HepG2 (cell line): Measurements from ENCODE around the gene RDH16. TPM values are rescaled to one million over a fixed set of nuclear protein-coding genes. Genes with fewer than 3 reads are reported as not detected.

ENCODE experiments used
- ATAC-seq: fragments of 200-7000 bp; cut with Tn5 transposase; 3 replicates; pipeline ENCODE4 v1.9.1; 2020; ENCODE audit warnings: mild to moderate bottlenecking, moderate library complexity
- BruUV-seq: library from RNA; stranded (reverse); fragments of 400-500 nt; replicated peaks from 2 replicates; lab custom pipeline; 2021; lab: Mats Ljungman, UMichigan
- CTCF ChIA-PET: fragments of 300-600 bp; formaldehyde crosslinking; extraction: SDS; loops from one replicate; lab custom pipeline; 2021; ENCODE audit warnings: low total read pairs, inconsistent platforms, low intra/inter-chr PET ratio; lab: Yijun Ruan, JAX
- POLR2A ChIA-PET: fragments of 350-600 bp; sonication (Branson Sonifier 250); formaldehyde crosslinking; loops from one replicate; lab custom pipeline; 2020; ENCODE audit warnings: antibody characterized with exemption, inconsistent platforms; lab: Yijun Ruan, JAX
- DNase-seq: peaks from one replicate; pipeline ENCODE4 v3.0.0-alpha.2; 2015; ENCODE audit warnings: low spot score
- FAIRE-seq: peaks from 3 replicates; lab custom pipeline; 2011; peaks lifted over from hg19 to GRCh38; lab: Jason Lieb, UNC
- H2AFZ ChIP-seq: one replicate; pipeline ENCODE4 v1.6.1; 2011; ENCODE audit warnings: low read length, inconsistent platforms
- H3K27ac ChIP-seq: fragments of 300-600 bp; 3 replicates; pipeline ENCODE4 v1.8.0; 2011; ENCODE audit warnings: mixed run types, mild to moderate bottlenecking, mixed read lengths, low read length, inconsistent platforms; ENCODE audit not compliant: insufficient read depth; ENCODE audit errors: extremely low read length
- H3K27me3 ChIP-seq, 2 experiments: fragments of 200-600 bp in 1 of 2; 2 replicates in 1 of 2; 3 replicates in 1 of 2; pipeline versions ENCODE4 v1.6.0 to v1.8.0; 2011; ENCODE audit warnings: low read length in 2 of 2, mild to moderate bottlenecking in 2 of 2, moderate library complexity in 2 of 2, inconsistent platforms in 1 of 2; ENCODE audit not compliant: insufficient read depth in 2 of 2, control insufficient read depth in 1 of 2
- H3K36me3 ChIP-seq, 2 experiments: fragments of 200-600 bp in 1 of 2; replicated peaks in 1 of 2; 2 replicates in 1 of 2; 3 replicates in 1 of 2; pipeline versions ENCODE4 v1.5.1 to v1.8.0; 2011; ENCODE audit warnings: low read length in 2 of 2, inconsistent platforms in 1 of 2; ENCODE audit not compliant: insufficient read depth in 2 of 2, control insufficient read depth in 1 of 2
- H3K4me1 ChIP-seq: 2 replicates; pipeline ENCODE4 v1.5.1; 2012; ENCODE audit warnings: low read length, inconsistent platforms; ENCODE audit not compliant: insufficient read depth
- H3K4me2 ChIP-seq: 2 replicates; pipeline ENCODE4 v1.6.0; 2011; ENCODE audit warnings: low read depth, low read length, inconsistent platforms
- H3K4me3 ChIP-seq, 3 experiments: fragments of 200-600 bp in 1 of 3; sonication (generic), shearing (Covaris generic) in 1 of 3; replicated peaks in 1 of 3; 2 replicates each; pipeline ENCODE4 v1.5.1; 2011 to 2016; ENCODE audit warnings: low read length in 3 of 3, inconsistent platforms in 2 of 3, low read depth in 2 of 3, mild to moderate bottlenecking in 2 of 3, control low read depth in 1 of 3, mixed read lengths in 1 of 3; ENCODE audit not compliant: insufficient read depth in 1 of 3
- H3K79me2 ChIP-seq: one replicate; pipeline ENCODE4 v1.6.1; 2011; ENCODE audit warnings: low read length, inconsistent platforms; ENCODE audit not compliant: insufficient read depth
- H3K9ac ChIP-seq: 2 replicates; pipeline ENCODE4 v1.6.0; 2011; ENCODE audit warnings: mild to moderate bottlenecking, low read depth, low read length, inconsistent platforms; ENCODE audit not compliant: insufficient read depth
- H3K9me3 ChIP-seq: 2 replicates; pipeline ENCODE4 v1.5.1; 2012; ENCODE audit warnings: mild to moderate bottlenecking, low read length
- H4K20me1 ChIP-seq: 2 replicates; pipeline ENCODE4 v1.6.0; 2011; ENCODE audit warnings: inconsistent platforms, mild to moderate bottlenecking, low read length, moderate library complexity; ENCODE audit not compliant: insufficient read depth
- HHEX ChIP-seq: IDR thresholded peaks from 2 replicates; pipeline ENCODE4 v1.6.1; 2016; ENCODE audit warnings: control low read depth
- MBD4 ChIP-seq: IDR thresholded peaks from 2 replicates; pipeline ENCODE4 v1.6.1; 2012; ENCODE audit warnings: low read length, inconsistent platforms, borderline replicate concordance
- NCOA2 ChIP-seq: sonication (generic); formaldehyde crosslinking; IDR thresholded peaks from 2 replicates; pipeline ENCODE4 v1.8.0; 2022; ENCODE audit warnings: inconsistent platforms
- SMARCC2 ChIP-seq: fragments of 450-650 bp; IDR thresholded peaks from 2 replicates; pipeline ENCODE4 v1.6.1; 2017; ENCODE audit warnings: antibody characterized with exemption, mild to moderate bottlenecking
- ZFY ChIP-seq: sonication (generic); formaldehyde crosslinking; IDR thresholded peaks from 2 replicates; pipeline ENCODE4 v1.4.0; 2020; ENCODE audit warnings: missing genetic modification reagents
- ZNF124 ChIP-seq: sonication (generic); formaldehyde crosslinking; IDR thresholded peaks from 2 replicates; pipeline ENCODE4 v1.4.0; 2020; ENCODE audit warnings: missing genetic modification reagents
- ZNF264 ChIP-seq: sonication (generic); formaldehyde crosslinking; IDR thresholded peaks from 2 replicates; pipeline ENCODE4 v1.4.0; 2020; ENCODE audit warnings: missing genetic modification reagents
- ZNF883 ChIP-seq: sonication (generic); formaldehyde crosslinking; IDR thresholded peaks from 2 replicates; pipeline ENCODE4 v1.5.1; 2020; ENCODE audit warnings: mild to moderate bottlenecking, missing genetic modification reagents; ENCODE audit errors: not compliant biosample characterization
- WGBS: methylation state at CpG from one replicate; pipeline ENCODE4 v1.1.6; 2017; ENCODE audit warnings: low lambda C conversion rate; 5-methylcytosine and 5-hydroxymethylcytosine counted together
- in situ Hi-C: cut with HindIII; loops from 2 replicates; pipeline ENCODE4 v1.10.0; 2017; ENCODE audit warnings: low pct_unique_long_range_greater_than_20kb; ENCODE audit not compliant: extremely low pct_ligation_motif_present
- intact Hi-C: fragments of 100-400 bp; cut with micrococcal nuclease; formaldehyde crosslinking; loops from one replicate; pipeline ENCODE4 v1.10.0; 2022; ENCODE audit not compliant: unreplicated experiment
- polyA plus RNA-seq, 8 experiments: library from polyadenylated mRNA; depleted of rRNA in 3 of 8; stranded (reverse) in 7 of 8; unstranded in 1 of 8; fragments of >200 nt; fragmentation: Illumina TruSeq in 4 of 8; extraction: Trizol in 4 of 8; gene quantifications; 2 replicates each; pipeline versions ENCODE4 v1.2.1 to v1.2.3, GENCODE V29; 2011 to 2016; ENCODE audit warnings: low read depth in 4 of 8, missing spikeins in 1 of 8, mixed read lengths in 1 of 8; ENCODE audit not compliant: insufficient read depth in 1 of 8
- total RNA-seq, 5 experiments: library from RNA; depleted of rRNA; stranded (reverse); fragments of >200 nt; fragmentation: Illumina TruSeq; extraction: Trizol; gene quantifications; 2 replicates each; pipeline ENCODE4 v1.2.3, GENCODE V29; 2016; ENCODE audit warnings: low read depth in 1 of 5
- TF ChIP-seq, protein P1 (sequence below): sonication (generic); formaldehyde crosslinking; IDR thresholded peaks from 2 replicates; pipeline ENCODE4 v1.4.0; 2020; ENCODE audit warnings: missing genetic modification reagents
- TF ChIP-seq, protein P2 (sequence below), 2 experiments: fragments of 450-650 bp in 1 of 2; sonication (generic) in 1 of 2; formaldehyde crosslinking; IDR thresholded peaks; 2 replicates each; pipeline versions ENCODE4 v1.5.0 to v1.8.0; 2020 to 2022; ENCODE audit warnings: mild to moderate bottlenecking in 1 of 2, missing genetic modification reagents in 1 of 2
- TF ChIP-seq, protein P3 (sequence below): sonication (generic); formaldehyde crosslinking; IDR thresholded peaks from 2 replicates; pipeline ENCODE4 v1.4.0; 2020; ENCODE audit warnings: missing genetic modification reagents, mild to moderate bottlenecking, borderline replicate concordance

RDH16 gene
- total and polyA plus RNA-seq, 2 of the 13 experiments (the other 11 are each of a cell fraction or from before 2014, with no cell fraction given): 0.05 to 0.13 TPM

DNA sequence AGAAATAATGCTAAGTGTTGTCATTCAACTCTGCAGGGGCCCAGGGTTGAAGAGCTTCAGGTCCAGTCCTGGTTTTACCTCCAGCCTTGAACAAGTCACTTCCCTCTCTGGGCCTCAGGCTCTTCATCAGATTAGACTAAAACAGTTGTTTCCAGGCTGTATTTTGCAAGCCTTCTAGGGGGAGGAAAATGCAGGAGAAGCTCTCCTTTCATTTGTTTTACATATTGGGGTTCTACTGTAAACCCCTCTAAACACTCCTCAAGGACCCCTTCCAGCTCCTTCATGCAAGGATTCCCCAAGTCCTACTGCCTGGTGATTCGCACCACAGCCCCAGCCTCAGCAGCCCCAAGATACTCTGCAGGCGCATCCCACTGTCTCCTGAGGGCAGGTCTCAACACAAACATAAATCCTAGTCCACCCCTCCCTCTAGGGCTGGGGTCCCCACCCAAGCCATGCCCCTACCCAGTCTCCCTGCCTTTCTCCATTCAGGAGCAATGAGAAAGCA lies 25.9 kb downstream of the RDH16 start:
- POLR2A ChIA-PET: no interaction called here
- WGBS: 28% methylated on average over 2 of the region's 2 CpGs
- CTCF ChIA-PET: no interaction called here
- DNase-seq: peak; percentile 27
- 0 out of 2 replicates have a peak, but pooled peaks have one; percentile 14 for TF ChIP-seq ZFY (CRISPR knock-in tag)
- TF ChIP-seq, protein P1, sequence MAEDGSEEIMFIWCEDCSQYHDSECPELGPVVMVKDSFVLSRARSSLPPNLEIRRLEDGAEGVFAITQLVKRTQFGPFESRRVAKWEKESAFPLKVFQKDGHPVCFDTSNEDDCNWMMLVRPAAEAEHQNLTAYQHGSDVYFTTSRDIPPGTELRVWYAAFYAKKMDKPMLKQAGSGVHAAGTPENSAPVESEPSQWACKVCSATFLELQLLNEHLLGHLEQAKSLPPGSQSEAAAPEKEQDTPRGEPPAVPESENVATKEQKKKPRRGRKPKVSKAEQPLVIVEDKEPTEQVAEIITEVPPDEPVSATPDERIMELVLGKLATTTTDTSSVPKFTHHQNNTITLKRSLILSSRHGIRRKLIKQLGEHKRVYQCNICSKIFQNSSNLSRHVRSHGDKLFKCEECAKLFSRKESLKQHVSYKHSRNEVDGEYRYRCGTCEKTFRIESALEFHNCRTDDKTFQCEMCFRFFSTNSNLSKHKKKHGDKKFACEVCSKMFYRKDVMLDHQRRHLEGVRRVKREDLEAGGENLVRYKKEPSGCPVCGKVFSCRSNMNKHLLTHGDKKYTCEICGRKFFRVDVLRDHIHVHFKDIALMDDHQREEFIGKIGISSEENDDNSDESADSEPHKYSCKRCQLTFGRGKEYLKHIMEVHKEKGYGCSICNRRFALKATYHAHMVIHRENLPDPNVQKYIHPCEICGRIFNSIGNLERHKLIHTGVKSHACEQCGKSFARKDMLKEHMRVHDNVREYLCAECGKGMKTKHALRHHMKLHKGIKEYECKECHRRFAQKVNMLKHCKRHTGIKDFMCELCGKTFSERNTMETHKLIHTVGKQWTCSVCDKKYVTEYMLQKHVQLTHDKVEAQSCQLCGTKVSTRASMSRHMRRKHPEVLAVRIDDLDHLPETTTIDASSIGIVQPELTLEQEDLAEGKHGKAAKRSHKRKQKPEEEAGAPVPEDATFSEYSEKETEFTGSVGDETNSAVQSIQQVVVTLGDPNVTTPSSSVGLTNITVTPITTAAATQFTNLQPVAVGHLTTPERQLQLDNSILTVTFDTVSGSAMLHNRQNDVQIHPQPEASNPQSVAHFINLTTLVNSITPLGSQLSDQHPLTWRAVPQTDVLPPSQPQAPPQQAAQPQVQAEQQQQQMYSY (CRISPR knock-in tag): peak; percentile 98
- no peak for TF ChIP-seq SMARCC2
- TF ChIP-seq MBD4: no peak
- intact Hi-C loops: no loop called here
- Histone ChIP-seq H3K4me2 (peak overlapping the region; percentile 52), H4K20me1 (no peaks in the 10 kb centered on the region), H2AFZ (no peak overlapping the region), H3K9ac (no peak overlapping the region), H3K4me1 (peaks cover 32% of the 10 kb centered on the region), H3K27ac (no peak overlapping the region), H3K27me3 (no peaks in the 10 kb centered on the region), H3K4me3 (peak overlapping the region in 1 of 3 experiments; percentile 36; a peak in 1 of 6 replicates), H3K36me3 (no peaks in the 10 kb centered on the region), H3K9me3 (no peaks in the 10 kb centered on the region), H3K79me2 (no peaks in the 10 kb centered on the region)
- FAIRE-seq: peak; percentile 56
- no TSS peak for BruUV-seq
- in situ Hi-C loops: no loop called here
- ATAC-seq: peak; percentile 60; the same call in 2 of the 3 replicates

DNA sequence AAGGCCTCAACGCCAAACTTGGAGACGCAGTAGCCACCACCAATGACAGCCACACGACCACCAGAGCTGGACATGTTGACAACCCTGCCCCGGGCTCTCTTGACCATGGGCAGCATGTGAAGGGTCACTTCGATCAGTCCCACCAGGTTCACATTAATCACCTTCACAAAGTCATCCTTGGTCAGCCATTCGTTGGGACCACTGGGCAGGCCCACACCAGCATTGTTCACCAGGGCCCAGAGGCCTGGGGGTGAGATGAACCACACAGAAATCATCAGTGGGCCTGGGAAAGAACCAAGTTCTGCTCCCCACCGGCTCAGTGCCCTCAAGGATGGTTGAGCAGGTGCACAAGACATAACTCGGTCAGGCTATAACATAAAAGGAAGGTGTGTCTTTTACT lies 27.2 kb downstream of the RDH16 start:
- no peak overlapping the region for H3K4me2 ChIP-seq
- no peak overlapping the region for H3K4me3 ChIP-seq
- intact Hi-C loops: no loop called here
- FAIRE-seq (no peak), ATAC-seq (no peak), DNase-seq (no peak)
- in situ Hi-C loops: no loop called here
- no peaks in the 10 kb centered on the region for H3K36me3 ChIP-seq
- H3K9ac ChIP-seq: no peak overlapping the region
- no peaks in the 10 kb centered on the region for H3K9me3 ChIP-seq
- H3K27me3 ChIP-seq: no peaks in the 10 kb centered on the region; a peak in 1 of 5 replicates
- peaks cover 20% of the 10 kb centered on the region for H3K4me1 ChIP-seq
- 60% methylated on average over 5 of the region's 8 CpGs for WGBS
- CTCF ChIA-PET: no interaction called here
- H3K27ac ChIP-seq: no peak overlapping the region
- H4K20me1 ChIP-seq: no peaks in the 10 kb centered on the region
- POLR2A ChIA-PET: no interaction called here
- no TSS peak for BruUV-seq
- no peaks in the 10 kb centered on the region for H3K79me2 ChIP-seq
- no peak overlapping the region for H2AFZ ChIP-seq
- TF ChIP-seq, protein P2, sequence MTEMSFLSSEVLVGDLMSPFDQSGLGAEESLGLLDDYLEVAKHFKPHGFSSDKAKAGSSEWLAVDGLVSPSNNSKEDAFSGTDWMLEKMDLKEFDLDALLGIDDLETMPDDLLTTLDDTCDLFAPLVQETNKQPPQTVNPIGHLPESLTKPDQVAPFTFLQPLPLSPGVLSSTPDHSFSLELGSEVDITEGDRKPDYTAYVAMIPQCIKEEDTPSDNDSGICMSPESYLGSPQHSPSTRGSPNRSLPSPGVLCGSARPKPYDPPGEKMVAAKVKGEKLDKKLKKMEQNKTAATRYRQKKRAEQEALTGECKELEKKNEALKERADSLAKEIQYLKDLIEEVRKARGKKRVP (CRISPR knock-in tag; IDR thresholded peaks at IDR 0.05): no peak
- TF ChIP-seq ZNF264 (CRISPR knock-in tag) (no peak), ZNF883 (CRISPR knock-in tag) (no peak), NCOA2 (no peak), HHEX (no peak), ZNF124 (CRISPR knock-in tag) (no peak)
- TF ChIP-seq, protein P3, sequence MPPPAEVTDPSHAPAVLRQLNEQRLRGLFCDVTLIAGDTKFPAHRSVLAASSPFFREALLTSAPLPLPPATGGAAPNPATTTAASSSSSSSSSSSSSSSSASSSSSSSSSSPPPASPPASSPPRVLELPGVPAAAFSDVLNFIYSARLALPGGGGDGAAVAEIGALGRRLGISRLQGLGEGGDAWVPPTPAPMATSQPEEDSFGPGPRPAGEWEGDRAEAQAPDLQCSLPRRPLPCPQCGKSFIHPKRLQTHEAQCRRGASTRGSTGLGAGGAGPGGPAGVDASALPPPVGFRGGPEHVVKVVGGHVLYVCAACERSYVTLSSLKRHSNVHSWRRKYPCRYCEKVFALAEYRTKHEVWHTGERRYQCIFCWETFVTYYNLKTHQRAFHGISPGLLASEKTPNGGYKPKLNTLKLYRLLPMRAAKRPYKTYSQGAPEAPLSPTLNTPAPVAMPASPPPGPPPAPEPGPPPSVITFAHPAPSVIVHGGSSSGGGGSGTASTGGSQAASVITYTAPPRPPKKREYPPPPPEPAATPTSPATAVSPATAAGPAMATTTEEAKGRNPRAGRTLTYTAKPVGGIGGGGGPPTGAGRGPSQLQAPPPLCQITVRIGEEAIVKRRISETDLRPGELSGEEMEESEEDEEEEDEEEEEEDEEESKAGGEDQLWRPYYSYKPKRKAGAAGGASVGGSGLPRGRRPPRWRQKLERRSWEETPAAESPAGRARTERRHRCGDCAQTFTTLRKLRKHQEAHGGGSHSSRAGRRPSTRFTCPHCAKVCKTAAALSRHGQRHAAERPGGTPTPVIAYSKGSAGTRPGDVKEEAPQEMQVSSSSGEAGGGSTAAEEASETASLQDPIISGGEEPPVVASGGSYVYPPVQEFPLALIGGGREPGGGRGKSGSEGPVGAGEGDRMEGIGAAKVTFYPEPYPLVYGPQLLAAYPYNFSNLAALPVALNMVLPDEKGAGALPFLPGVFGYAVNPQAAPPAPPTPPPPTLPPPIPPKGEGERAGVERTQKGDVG (CRISPR knock-in tag): no peak
